Stimulated activated CD8-positive, alpha-beta memory T cell treated with anti-CD3 and anti-CD28 coated beads, Interleukin-15, amount 100 ng/mL, for 48 hours (primary cell): ENCODE results near the gene METTL2A.
A peak's percentile ranks its signal among the peaks of the same experiment; 100 is the strongest.
"Not testable (repeated sequence)": the region's sequence is repeated elsewhere in the genome, so short reads cannot be mapped to it uniquely, and the experiment has no call there.

Experiments
- DNase-seq, 2 donors: peaks; one replicate each; pipeline ENCODE4 v3.0.0-alpha.2; 2020; ENCODE audit warnings: low read depth in 2 of 2

Gene METTL2A, protein sequence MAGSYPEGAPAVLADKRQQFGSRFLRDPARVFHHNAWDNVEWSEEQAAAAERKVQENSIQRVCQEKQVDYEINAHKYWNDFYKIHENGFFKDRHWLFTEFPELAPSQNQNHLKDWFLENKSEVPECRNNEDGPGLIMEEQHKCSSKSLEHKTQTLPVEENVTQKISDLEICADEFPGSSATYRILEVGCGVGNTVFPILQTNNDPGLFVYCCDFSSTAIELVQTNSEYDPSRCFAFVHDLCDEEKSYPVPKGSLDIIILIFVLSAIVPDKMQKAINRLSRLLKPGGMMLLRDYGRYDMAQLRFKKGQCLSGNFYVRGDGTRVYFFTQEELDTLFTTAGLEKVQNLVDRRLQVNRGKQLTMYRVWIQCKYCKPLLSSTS

DNA sequence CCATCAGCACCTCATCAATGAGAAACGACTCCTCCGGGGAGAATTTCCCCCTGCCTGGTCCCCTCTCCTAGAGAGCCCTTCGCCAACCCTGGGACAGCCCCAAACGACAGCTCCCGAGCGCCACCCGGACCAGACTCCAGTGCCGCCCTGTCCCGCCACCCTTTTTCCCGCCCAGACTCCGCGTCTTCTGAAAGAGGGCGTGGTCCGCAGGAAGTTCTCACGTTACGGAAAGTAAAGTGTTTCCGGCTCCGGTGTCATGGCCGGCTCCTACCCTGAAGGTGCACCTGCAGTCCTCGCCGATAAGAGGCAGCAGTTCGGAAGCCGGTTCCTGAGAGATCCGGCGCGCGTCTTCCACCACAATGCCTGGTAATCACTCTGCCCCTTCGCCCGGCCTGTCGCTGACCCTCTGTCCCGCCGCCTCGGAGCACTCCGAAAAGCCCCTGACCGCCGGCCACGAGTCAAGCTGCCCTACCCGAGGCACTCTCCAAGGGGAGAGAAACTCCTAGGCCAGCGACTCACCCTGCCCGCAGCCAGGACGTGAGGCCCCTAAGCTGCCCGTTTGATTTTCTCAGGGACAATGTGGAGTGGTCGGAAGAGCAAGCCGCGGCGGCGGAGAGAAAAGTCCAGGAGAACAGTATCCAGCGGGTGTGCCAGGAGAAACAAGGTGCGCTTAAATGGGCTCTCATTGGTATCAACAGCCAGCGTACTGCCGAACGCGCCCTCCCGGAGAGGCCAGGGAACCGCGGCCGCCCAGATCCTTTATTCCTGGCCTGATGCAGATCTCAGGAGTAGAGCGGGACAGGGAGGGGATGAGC lies at the start of gene METTL2A:
Gene METTL2A, plus strand, starts transcription at position 251 of the 815 bp plus-strand sequence. Its CDS starts 6 bp downstream, at position 257.
- peak; percentile 81 to 86 for DNase-seq

DNA sequence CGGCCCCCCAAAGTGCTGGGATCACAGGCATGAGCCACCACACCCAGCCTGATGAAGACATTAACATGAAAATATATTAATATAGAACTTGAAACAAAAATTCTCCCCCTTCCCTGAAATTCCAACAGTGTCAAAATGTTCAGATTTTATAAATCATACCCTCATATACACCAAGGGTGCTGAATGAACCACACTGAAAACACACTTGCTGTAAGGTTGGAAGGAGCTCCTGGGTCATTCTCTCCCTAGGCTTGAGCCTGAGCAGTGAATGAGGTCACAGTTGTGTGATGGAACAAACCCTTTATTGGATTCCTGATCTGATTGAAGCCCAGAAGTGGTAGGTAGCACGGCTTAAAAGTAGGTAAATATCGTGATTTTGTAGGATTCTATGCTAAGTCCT lies 43.4 kb upstream of the METTL2A start, which contains the start of gene EFCAB3:
Gene EFCAB3, plus strand, starts transcription at position 301 of the 400 bp plus-strand sequence. CDS start 2,427 bp downstream, outside the sequence.
- DNase-seq = no peak

DNA sequence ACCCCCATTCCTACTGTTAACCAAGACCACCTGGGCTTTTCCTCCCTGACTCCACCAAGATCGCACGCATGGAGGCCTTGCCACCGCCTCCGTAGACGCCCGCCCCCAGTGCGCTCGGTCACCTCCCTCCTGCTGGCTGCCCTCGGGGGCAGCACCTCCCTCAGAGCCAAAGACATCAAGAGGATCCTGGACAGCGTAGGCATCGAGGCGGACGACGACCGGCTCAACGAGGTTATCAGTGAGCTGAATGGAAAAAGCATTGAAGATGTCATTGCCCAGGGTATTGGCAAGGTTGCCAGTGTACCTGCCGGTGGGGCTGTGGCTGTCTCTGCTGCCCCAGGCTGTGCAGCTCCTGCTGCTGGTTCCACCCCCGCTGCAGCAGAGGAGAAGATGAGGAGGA lies 42.1 kb upstream of the METTL2A start:
- DNase-seq = no peak

DNA sequence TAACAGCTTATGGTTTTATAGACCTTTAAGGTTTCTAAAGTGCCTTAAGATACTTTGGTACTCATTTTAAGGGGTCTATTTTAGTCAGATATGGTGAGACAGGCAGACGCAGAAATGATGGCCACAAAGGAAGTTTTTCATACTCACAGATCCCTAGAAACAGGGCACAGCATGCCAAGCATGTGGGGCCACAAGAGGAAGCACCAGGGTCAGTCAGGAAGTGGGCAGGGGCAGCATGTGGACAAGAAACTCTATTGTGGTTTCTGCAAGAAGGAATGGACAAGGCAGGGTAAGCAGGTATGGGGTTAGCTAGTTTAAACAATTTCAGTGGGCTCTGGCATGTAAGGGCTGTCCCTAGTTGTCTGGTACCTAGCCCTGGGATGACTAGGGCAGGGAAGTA lies 34.8 kb upstream of the METTL2A start:
- DNase-seq = no peak

DNA sequence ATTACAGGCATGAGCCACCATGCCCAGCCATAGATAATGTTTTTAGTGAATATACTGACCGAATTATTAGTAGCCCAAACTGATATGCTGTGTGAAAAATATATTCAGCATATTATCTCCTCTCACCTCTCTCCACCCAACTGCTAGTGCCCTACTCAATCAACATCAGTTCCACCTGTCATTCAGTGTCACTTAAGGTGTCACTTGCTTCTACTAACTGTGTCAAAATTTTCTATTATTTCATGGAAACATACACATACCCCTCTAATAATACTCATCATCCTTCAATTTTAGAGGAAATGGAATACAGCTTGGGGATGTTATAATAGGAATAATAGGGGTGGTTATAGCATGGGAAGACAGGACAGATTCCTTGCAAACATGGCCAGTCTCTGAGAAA lies 30.8 kb upstream of the METTL2A start:
- DNase-seq = no peak

DNA sequence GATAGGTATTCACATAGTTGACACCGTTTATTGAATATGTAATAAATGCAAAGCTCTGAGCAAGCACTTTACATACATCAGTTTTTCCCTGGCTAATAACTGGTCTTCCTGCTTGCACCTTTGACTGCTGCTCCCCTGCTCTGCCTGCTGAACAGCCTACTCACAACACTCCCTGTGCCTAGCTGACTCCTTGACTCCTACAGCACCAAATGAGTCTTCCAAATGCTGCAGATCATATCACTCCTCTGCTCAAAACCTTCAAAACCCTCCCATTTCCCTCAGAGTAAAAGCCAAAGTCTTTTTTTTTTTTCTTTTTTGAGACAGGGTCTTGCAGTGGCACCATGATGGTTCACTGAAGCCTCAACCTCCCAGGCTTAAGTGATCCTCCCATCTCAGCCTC lies 24.8 kb upstream of the METTL2A start:
- no peak for DNase-seq

DNA sequence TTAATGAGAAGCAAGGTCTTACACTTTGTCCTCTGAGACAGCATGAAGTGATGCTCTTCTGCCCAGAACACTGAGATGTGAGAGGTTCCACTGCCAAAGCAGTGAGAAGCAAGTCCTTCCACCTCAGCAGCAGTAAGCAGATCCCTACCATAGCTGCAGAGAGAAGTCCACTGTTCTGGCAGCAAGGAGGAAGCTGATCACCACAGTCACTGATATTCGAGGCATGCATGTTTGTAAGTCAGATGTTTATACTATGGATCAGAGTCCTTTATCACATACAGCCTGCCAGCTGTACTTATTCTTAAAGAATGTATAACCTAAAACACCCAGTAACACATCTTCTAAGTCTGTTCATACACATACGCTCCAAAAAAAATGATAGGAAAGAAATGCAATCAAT lies 18.2 kb upstream of the METTL2A start:
- DNase-seq = no peak

DNA sequence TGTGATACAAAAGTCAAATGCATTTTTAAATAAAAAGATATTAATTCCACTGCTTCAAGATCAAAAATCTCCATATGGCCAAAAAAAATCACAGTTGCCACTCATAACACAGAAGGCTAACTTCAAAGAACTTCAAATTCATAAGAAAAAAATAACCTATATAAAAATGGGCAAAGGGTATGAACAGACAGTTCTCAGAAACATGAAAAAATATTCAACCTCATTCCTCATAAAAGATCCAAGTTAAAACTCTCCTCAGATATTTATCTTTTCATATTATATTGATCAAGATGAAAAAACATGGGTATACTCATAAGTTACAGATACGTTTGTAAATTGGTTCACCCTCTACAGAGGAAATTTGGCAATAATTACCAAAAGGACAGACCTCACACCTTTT lies 10.6 kb upstream of the METTL2A start:
- not testable (repeated sequence) for DNase-seq

DNA sequence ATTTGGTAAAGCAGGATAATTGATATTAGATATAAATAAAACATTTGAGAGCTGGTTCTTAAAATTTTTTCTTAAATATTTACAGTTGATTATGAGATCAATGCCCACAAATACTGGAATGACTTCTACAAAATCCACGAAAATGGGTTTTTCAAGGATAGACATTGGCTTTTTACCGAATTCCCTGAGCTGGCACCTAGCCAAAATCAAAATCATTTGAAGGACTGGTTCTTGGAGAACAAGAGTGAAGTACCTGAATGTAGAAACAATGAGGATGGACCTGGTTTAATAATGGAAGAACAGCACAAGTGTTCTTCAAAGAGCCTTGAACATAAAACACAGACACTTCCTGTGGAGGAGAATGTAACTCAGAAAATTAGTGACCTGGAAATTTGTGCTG lies 2.5 kb downstream of the METTL2A start:
- not testable (repeated sequence) for DNase-seq

DNA sequence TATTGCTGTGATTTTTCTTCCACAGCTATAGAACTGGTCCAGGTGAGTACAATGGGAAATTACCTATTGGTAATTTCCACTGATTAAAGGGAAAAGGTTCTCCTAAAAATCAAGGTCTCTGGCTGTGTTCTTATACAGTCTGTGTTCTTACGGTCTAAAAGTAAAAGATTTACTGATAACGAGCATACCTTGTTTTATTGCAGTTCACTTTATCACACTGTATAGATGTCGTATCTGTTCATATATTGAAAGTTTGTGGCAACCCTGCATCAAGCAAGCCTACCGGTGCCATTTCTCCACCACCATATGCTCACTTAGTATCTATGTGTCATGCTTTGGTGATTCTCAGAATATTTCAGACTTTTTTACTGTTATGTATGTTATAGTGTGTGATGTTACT lies 11.6 kb downstream of the METTL2A start:
- DNase-seq = not testable (repeated sequence)

DNA sequence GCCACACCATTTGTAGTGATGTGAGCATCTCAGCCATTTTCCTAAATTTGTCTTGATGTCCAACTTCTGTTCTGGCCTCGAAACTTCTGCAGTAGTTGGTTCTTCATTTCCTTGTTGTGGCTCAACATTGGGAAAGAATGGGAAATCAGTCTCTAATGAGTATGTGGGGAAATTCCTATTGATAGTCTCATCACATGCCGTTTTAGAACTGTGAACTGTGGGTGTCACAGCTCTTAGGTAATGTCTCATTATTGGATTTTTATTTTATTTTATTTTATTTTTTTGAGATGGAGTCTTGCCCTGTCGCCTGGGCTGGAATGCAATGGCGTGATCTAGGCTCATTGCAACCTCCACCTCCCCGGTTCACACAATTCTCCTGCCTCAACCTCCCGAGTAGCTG lies 17.5 kb downstream of the METTL2A start:
- not testable (repeated sequence) for DNase-seq

DNA sequence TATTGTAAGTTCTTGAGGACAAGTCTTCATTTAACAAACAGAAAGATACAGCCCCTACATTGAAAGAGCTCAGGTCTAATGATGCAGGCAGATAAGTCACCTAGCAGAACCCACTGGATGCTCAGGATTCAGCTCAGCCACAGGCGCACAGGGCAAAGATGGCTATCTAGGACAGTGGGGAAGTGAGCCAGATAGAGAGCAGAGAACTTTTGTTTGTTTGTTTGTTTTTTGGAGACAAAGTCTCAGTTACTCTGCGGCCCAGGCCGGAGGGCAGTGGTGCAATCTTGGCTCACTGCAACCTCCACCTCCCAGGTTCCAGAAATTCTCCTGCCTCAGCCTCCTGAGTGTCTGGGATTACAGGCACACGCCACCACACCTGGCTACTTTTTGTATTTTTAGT lies 20.4 kb downstream of the METTL2A start:
- no peak for DNase-seq

DNA sequence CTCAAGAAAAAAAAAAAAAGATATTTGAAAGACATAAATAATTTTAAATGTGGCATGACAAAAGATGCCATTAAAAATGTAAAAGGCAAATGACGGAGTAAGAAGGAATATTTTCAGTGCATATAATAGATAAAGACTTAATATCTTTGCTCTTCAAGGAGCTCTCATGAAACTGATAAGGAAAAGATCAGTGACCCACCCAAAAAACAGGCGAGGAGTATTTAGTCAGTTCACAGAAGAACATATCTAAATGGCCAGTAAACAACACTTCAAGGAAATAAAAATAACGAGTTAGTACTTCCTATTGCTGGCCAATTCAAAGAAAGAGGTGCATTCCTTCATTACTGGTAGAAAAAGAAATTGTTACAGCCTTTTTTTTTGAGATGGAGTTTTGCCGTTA lies 22.1 kb downstream of the METTL2A start:
- not testable (repeated sequence) for DNase-seq

DNA sequence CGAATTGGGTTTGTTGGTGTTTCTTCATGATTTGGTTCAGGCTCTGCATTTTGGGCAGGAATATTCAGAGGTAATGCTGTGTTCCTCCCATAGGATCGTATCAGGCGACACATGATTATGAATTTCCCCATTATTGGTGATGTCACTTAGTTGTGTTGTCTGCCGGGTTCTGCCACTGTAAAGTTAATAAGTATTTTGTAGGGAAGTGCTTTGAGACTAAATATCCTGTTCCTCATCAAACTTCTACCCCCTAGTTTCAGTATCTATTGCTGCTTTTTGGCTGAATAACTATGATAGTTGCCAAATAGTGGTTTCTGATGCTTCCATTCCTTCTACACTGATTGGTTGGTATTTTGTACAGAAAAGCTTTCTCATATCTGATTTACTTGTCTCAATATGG lies 28.5 kb downstream of the METTL2A start:
- not testable (repeated sequence) for DNase-seq

DNA sequence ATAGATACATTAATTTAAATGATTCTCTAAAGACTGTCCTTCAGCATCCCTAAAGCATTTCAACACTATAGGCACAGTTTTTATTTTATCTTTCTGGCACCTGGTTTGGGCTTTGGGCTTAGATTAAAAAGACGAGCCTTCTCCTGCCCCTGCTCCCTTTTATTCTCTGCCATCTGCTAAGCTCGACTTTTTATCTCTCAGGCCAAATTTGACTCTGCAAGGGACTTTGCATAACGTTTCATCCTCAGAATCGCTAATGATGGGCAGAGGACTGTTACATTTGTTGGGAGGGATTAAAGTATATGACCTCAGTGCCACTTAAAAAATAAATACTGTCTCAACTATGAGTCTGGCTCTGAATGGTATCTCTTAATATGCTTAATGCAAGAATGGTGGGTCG lies 29.3 kb downstream of the METTL2A start:
- DNase-seq = not testable (repeated sequence)

DNA sequence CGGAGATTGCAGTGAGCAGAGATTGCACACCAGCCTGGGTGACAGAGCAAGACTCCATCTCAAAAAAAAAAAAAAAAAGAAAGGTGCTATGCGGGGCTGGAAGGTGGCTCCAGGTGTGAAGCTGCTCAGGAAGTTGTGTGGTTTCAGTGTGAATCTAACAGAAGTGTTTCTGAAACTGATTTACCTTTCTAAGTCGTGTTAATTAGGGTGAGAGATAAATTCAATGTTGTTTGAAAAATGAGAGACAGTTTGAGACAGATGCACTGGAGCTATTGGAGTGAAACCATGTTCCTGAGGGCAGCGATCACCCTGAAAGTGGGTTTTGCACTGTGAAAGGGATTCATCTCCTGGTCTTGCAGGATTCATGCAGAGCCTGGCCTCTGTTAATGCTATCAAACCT lies 30.0 kb downstream of the METTL2A start:
- DNase-seq = not testable (repeated sequence)

DNA sequence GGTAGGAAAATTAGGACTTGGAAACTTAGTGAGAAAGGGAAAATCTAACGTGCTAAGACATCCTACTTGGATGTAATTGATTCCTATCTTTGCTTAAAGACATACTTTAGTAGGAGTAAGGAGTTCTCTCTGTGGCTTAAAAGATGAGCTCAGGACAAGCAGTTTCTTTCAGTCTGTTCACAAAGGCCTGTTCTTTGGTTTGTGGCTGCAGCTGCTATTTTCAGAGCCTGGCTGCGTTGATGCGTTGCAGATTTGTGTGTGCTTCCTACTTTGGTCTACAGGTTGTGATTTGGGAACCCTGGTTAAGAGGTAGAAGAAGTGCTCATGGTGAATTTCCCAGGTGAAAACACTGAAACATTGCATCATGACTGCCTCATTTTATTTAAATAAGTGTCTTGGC lies 30.4 kb downstream of the METTL2A start:
- DNase-seq = not testable (repeated sequence)

DNA sequence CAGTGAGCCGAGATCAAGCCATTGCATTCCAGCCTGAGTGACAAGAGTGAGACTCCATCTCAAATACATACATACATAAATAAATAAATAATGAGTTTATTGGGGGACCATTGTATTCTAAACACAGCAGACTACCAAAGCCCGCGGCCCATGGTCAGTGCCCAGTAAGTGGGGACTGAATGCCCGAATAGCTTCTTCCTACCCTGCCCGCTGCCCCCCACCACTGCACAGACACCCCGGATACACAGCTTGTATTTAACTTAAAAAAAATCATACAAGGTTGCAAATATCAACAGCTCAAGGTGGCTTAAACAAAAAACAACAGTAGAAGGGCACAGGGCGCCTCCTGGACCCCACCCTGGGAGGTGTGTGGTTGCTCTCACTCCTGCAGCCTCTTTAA lies 32.3 kb downstream of the METTL2A start:
- no peak for DNase-seq

DNA sequence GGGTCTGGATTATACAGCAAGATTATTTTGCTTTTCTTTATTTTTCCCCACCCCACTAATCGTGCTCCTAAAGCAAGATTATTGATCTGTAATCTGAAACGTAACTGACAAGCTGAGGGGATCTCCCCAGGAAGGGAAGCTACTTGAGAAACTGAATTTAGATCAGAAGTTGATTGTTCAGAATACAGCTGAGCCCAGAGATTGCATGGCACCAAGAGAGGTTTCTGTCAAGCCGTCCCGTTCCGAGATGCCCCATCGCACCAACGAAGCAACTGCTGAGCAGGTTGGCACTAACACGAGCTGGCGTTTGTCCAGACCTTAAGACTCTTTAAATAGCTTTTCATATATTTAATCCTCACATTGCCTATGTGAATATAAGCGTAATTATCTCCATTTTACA lies 34.8 kb downstream of the METTL2A start:
- DNase-seq = not testable (repeated sequence)

DNA sequence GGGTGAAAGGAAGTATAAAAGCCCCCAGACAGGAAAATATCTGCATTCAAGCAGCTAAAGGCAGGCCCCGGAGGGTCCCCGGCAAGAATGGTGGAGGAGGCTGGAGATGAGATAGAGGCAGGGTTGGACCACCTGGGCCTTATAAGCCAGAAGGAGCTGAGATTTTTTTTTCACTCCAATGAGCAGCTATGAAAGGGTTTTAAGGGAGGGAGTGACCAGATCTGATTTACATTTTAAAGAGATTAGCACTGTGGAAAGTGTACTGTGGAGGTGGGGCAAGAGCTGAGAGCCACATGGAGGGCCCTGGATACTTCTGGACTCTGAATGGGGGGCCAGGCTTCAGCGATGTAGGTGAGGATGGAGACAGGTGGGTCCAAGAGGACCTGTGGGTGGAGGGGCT lies 40.7 kb downstream of the METTL2A start:
- not testable (repeated sequence) for DNase-seq

DNA sequence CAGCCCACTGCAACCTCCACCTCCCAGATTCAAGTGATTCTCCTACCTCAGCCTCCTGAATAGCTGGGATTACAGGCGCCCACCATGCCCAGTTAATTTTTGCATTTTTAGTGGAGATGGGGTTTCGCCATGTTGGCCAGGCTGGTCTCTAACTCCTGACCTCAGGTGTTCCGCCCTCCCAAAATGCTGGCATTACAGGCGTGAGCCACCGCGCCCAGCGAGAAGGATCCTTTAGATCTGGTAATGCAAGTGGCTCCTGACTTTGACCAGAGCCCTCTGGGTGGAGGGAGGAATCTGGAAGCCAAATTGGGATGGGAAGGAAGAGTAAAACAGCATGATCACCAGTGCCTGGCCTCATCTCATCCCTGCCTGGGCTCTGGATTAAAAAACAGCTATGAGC lies 41.6 kb downstream of the METTL2A start:
- not testable (repeated sequence) for DNase-seq

DNA sequence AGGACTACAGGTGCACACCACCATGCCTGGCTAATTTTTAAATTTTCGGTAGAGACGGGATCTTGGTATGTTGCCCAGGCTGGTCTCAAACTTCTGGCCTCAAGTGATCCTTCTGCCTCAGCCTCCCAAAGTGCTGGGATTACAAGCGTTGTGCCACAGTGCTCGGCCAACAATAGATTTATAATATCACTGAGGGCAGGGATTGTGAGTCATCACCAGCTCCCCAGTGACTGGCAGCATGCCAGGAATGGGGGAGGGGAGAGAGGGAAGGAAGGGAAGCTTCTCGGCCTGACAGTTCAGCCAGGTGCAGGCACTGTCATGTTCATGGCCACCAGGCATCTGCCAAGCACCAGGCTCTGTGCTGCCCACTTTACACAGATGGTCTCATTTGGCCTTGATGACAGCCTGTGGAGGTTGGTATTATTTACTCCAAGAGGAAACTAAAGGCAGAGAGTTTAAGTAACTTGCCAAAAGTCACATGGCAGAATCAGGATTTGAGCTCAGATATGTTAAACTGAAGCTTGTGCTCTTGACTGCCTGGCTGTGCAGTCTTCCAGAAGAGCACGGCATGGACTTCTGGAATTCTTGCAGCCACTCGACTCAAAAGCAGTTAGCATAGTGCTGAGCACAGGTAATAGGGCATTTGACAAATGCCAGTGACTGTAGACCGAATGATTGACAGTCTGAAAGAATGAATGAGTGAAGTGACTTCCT lies 47.1 kb downstream of the METTL2A start:
- peak; percentile 10 to 32 for DNase-seq
